Pancreas (tissue), 10 donors: ENCODE data around the gene MMP7. TPM values are rescaled to one million over a fixed set of nuclear protein-coding genes. Genes with fewer than 3 reads are reported as not detected.

Source experiments
- ATAC-seq, 4 donors: fragments of 200-7000 bp; cut with Tn5 transposase; one replicate each; pipeline versions ENCODE4 v1.8.0 to v1.9.1; 2020; ENCODE audit warnings: mild to moderate bottlenecking in 4 of 4, moderate library complexity in 4 of 4
- DNase-seq, 6 donors: peaks; one replicate each; pipeline ENCODE4 v3.0.0-alpha.2; 2020
- FAIRE-seq: peaks from 2 replicates; lab custom pipeline; 2012; peaks lifted over from hg19 to GRCh38; lab: Jason Lieb, UNC
- H3K27ac ChIP-seq, 4 donors: fragments of 200-600 bp; sonication (generic); 1 replicate in 3 of 4; 2 replicates in 1 of 4; pipeline versions ENCODE4 v1.5.0 to v1.8.0; 2020
- H3K27me3 ChIP-seq, 4 donors: fragments of 200-600 bp; one replicate each; pipeline ENCODE4 v1.8.0; 2021
- H3K36me3 ChIP-seq, 3 donors: fragments of 200-600 bp; sonication (generic) in 1 of 3; one replicate each; pipeline versions ENCODE4 v1.5.0 to v1.8.0; 2020 to 2021
- H3K4me1 ChIP-seq, 3 donors: fragments of 200-600 bp; one replicate each; pipeline ENCODE4 v1.8.0; 2021
- H3K4me3 ChIP-seq, 4 donors: fragments of 200-600 bp; sonication (generic) in 2 of 4; one replicate each; pipeline versions ENCODE4 v1.5.0 to v1.8.0; 2020 to 2021
- H3K9me3 ChIP-seq, 4 donors: fragments of 200-600 bp; one replicate each; pipeline ENCODE4 v1.8.0; 2021
- CTCF ChIP-seq, 4 donors: fragments of 200-600 bp; sonication (generic) in 3 of 4; IDR thresholded peaks; one replicate each; pipeline versions ENCODE4 v1.5.0 to v1.8.0; 2021; ENCODE audit warnings: antibody characterized with exemption in 4 of 4
- WGBS, 2 donors: extraction: QIAGEN DNeasy Blood & Tissue Kit; methylation state at CpG; one replicate each; pipeline ENCODE4 v1.1.7; 2013; 5-methylcytosine and 5-hydroxymethylcytosine counted together
- intact Hi-C, 3 donors: fragments of 100-400 bp; cut with DNase I; formaldehyde crosslinking; loops; one replicate each; pipeline versions ENCODE4 v1.11.1 to v1.14.2; 2022
- polyA plus RNA-seq, 2 donors: library from polyadenylated mRNA; stranded (reverse); fragments of 200-250 nt; gene quantifications; one replicate each; pipeline ENCODE4 v1.2.3, GENCODE V29; 2013
- total RNA-seq, 6 donors: library from RNA; stranded (reverse); fragmentation: NEBNext Ultra II Directional in 4 of 6; extraction: Animal tissue kit (Norgen Biotek cat#: 25700) in 4 of 6; gene quantifications; one replicate each; pipeline versions ENCODE4 v1.2.1 to v1.2.4, GENCODE V29; 2021 to 2023
- donor health status: healthy with polysubstance abuse.
- donor health status: DM: no; HTN: no; CAD: no; lungs with moderate emphysema.
- donor health status: DM: no; HTN: no; CAD: no.
- donor health status: control.
- donor health status: control.
- donor health status: Bipolar disorder and iron deficiency.
- donor health status: DM: yes; HTN: yes; CAD: no.
- donor health status: DM: no; HTN: no; CAD: no.
- donor health status: DM: no; HTN: no; CAD: no.
- donor health status: DM: yes; HTN: yes; CAD: no.

The MMP7 gene
- total and polyA plus RNA-seq, 8 donors: 13.5 to 751 (median 36.0) TPM

GRCh38 chr11:102500829-102501228 lies 29.7 kb downstream of the MMP7 start:
- H3K27ac ChIP-seq: no peak overlapping the region
- TF ChIP-seq CTCF (IDR thresholded peaks at IDR 0.05): no peak
- no peak for FAIRE-seq
- intact Hi-C loops: no loop called here
- H3K4me1 ChIP-seq: peaks cover 0 to under 1% (median 0%) of the 10 kb centered on the region in 3 donors
- no peak for ATAC-seq
- DNase-seq: no peak
- H3K36me3 ChIP-seq: no peaks in the 10 kb centered on the region
- no peaks in the 10 kb centered on the region for H3K27me3 ChIP-seq
- no peak overlapping the region for H3K4me3 ChIP-seq
- WGBS, 2 donors: 64 to 75% methylated on average over 2 of the region's 2 CpGs
- H3K9me3 ChIP-seq: no peaks in the 10 kb centered on the region

DNA sequence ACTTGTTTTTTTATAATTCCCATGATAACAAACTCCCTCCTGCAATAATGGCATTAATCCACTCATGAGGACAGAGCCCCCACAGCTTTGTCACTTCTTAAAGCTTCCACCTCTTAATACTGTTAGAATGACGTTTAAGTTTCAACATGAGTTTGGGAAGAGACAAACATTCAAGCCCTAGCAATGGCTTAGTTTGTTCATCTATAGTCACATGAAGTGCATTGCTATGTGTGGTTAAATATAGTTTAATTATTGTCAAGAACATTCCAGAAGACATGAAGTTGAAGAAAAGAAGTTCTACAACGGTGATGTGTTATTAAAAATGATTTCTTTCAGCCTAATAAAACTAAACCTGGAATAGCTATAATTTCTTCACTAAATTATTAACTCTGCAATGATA lies 30.6 kb downstream of the MMP7 start:
- no peak for FAIRE-seq

DNA sequence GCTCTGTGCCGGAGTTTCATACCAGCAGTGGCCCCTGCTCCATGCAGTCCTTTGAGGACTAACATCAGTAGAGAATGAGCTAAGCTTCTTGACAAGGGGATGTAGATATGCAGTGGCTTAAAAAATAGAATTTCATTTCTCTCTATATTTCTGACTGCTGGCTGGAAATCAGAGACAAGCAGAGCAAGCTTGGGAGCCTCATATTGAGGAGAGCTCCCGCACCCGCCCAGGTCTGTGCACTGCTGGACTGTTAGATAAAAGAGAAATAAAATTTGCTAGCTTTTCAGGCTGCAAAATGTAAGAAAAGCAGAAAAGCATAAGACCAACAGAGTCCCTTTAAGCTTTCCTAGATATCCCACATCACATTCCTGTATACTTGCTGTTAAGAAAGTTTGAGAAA lies 31.4 kb downstream of the MMP7 start:
- FAIRE-seq (no peak), ATAC-seq (no peak), DNase-seq (no peak)
- 79 to 95% methylated on average over 3 of the region's 3 CpGs for WGBS, 2 donors
- Histone ChIP-seq H3K36me3 (no peaks in the 10 kb centered on the region), H3K4me3 (no peak overlapping the region), H3K27me3 (no peaks in the 10 kb centered on the region), H3K9me3 (no peaks in the 10 kb centered on the region), H3K27ac (no peak overlapping the region), H3K4me1 (peaks cover 0 to 3% (median 3%) of the 10 kb centered on the region in 3 donors)
- no peak for TF ChIP-seq CTCF (IDR thresholded peaks at IDR 0.05)
- intact Hi-C loops: loop anchor here in 2 of 3 donors (5.0 to 10.0 kb wide), 2 partner anchors 134 to 157 kb away; no protein-coding TSS in a partner anchor

More for the DNA sequence above, 30.6 kb downstream of the MMP7 start:
- H3K4me3 ChIP-seq: no peak overlapping the region
- TF ChIP-seq CTCF (IDR thresholded peaks at IDR 0.05): no peak
- ATAC-seq (peak in 1 of 4 donors; percentile 14), DNase-seq (no peak)
- peaks cover 0 to 3% (median 0%) of the 10 kb centered on the region in 3 donors for H3K4me1 ChIP-seq
- intact Hi-C loops: loop anchor here in 2 of 3 donors (5.0 to 10.0 kb wide), 2 partner anchors 135 to 158 kb away; no protein-coding TSS in a partner anchor
- WGBS, 2 donors: 27% methylated on average over 2 of the region's 2 CpGs
- no peaks in the 10 kb centered on the region for H3K36me3 ChIP-seq
- peak overlapping the region in 1 of 4 donors; percentile 23 for H3K27ac ChIP-seq
- H3K27me3 ChIP-seq: no peaks in the 10 kb centered on the region
- no peaks in the 10 kb centered on the region for H3K9me3 ChIP-seq

DNA sequence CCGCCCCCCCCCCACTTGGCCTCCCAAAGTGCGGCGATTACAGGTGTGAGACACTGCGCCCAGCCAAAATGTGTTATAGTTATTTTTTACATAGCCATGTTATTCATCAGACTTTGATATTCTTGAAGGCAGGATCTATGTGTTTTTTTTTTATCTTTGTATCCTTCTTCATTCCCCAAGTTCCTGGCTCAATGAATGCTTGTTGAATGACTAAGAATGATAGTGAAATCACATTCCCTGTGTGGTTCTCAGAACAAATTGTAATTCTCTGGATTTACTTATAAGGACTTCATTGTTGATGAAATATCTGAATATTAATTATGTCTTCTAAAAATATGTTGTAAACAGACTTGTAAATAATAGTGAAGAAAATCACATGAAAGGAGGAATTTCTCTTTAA lies 33.5 kb downstream of the MMP7 start:
- DNase-seq (no peak), FAIRE-seq (no peak), ATAC-seq (no peak)
- Histone ChIP-seq H3K4me1 (peaks cover 0 to 10% (median 9%) of the 10 kb centered on the region in 3 donors), H3K27ac (no peak overlapping the region), H3K9me3 (no peaks in the 10 kb centered on the region), H3K4me3 (no peak overlapping the region), H3K27me3 (no peaks in the 10 kb centered on the region), H3K36me3 (no peaks in the 10 kb centered on the region)
- TF ChIP-seq CTCF (IDR thresholded peaks at IDR 0.05): no peak
- WGBS, 2 donors: 78 to 97% methylated on average over 3 to 4 of the region's 4 CpGs
- intact Hi-C loops: loop anchor here in 2 of 3 donors (5.0 to 10.0 kb wide), 2 partner anchors 132 to 155 kb away; no protein-coding TSS in a partner anchor
